ENCODE measurements around the gene WDR64. TPM values are rescaled to one million over a fixed set of nuclear protein-coding genes. Genes with fewer than 3 reads are reported as not detected.
"Not testable (repeated sequence)": the region's sequence is repeated elsewhere in the genome, so short reads cannot be mapped to it uniquely, and the experiment has no call there.

The WDR64 gene
- total and polyA plus RNA-seq, 12 donors = 0.11 to 0.24 (median 0.12) TPM; not detected in 8

- WGBS, 4 donors = 85 to 90% (median 87%) methylated on average over 3 of the region's 3 CpGs
- no peak overlapping the region for H3K27ac ChIP-seq
- no peak overlapping the region for H3K4me3 ChIP-seq
- H3K9me3 ChIP-seq (replicated peaks in 1 of 3) = no peaks in the 10 kb centered on the region
- intact Hi-C loops (cut with DNase I) = no loop called here
- DNase-seq = no peak
- H3K4me1 ChIP-seq (replicated peaks in 1 of 2) = no peaks in the 10 kb centered on the region
- no peaks in the 10 kb centered on the region for H3K27me3 ChIP-seq
- TF ChIP-seq POLR2A (IDR thresholded peaks at IDR 0.05) (no peak), CTCF (IDR thresholded peaks at IDR 0.05) (no peak)
- no peaks in the 10 kb centered on the region for H3K36me3 ChIP-seq (replicated peaks in 1 of 2)
Observed at GRCh38 chr1:241800640-241801039, 148.6 kb downstream of the WDR64 start.

DNA sequence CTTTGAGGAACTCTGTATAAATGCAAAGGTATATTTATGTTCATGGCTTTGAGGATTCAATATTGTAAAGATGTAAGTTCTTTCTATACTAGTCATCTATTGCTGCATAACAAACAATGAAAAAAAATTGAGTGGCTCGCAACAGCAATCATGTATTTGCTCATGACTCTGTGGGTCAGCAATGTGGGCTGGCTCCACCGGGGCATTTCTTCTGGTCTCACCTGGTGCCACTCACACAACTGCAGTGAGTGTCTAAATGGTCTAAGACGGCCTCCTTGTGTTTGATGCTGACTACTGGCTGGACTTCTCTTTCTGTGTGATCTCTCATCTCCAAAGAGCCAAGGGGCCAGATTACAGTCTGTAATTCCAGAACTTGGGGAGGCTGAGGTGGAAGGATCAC, 150.8 kb downstream of the WDR64 start:
- H3K4me1 ChIP-seq (replicated peaks in 1 of 2) = no peaks in the 10 kb centered on the region
- DNase-seq = no peak
- H3K9me3 ChIP-seq (replicated peaks in 1 of 3) = no peaks in the 10 kb centered on the region
- intact Hi-C loops (cut with DNase I) = no loop called here
- H3K27me3 ChIP-seq = no peaks in the 10 kb centered on the region
- H3K27ac ChIP-seq = no peak overlapping the region
- no peak for TF ChIP-seq CTCF (IDR thresholded peaks at IDR 0.05)
- TF ChIP-seq POLR2A (IDR thresholded peaks at IDR 0.05) = no peak
- H3K4me3 ChIP-seq = no peak overlapping the region
- no peaks in the 10 kb centered on the region for H3K36me3 ChIP-seq (replicated peaks in 1 of 2)
- 81 to 92% (median 89%) methylated on average over 3 of the region's 3 CpGs for WGBS, 4 donors

DNA sequence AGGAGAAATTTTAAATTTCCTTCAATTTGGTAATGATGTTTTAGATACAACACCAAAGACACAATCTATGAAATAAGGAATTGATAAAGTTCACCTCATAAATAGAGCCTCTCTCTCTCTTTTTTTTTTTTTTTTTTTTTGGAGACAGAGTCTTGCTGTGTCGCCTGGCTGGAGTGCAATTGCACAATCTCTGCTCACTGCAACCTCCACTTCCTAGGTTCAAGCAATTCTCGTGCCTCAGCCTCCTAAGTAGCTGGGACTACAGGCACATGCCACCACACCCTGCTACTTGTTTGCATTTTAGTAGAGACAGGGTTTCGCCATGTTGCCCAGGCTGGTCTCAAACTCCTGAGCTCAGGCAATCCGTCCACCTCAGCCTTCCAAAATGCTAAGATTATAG, 152.6 kb downstream of the WDR64 start:
- 80 to 88% (median 82%) methylated on average over 4 of the region's 4 CpGs for WGBS, 4 donors

GRCh38 chr1:241808265-241808664, 156.2 kb downstream of the WDR64 start:
- 58 to 69% (median 65%) methylated on average over 2 of the region's 2 CpGs for WGBS, 4 donors
- DNase-seq = no peak
- intact Hi-C loops (cut with DNase I) = no loop called here
- Histone ChIP-seq H3K9me3 (replicated peaks in 1 of 3) (no peaks in the 10 kb centered on the region), H3K36me3 (replicated peaks in 1 of 2) (no peaks in the 10 kb centered on the region), H3K27me3 (no peaks in the 10 kb centered on the region), H3K4me3 (no peak overlapping the region), H3K27ac (no peak overlapping the region), H3K4me1 (replicated peaks in 1 of 2) (no peaks in the 10 kb centered on the region)
- TF ChIP-seq POLR2A (IDR thresholded peaks at IDR 0.05) = no peak
- TF ChIP-seq CTCF (IDR thresholded peaks at IDR 0.05) = no peak

More for the DNA sequence above, 152.6 kb downstream of the WDR64 start:
- intact Hi-C loops (cut with DNase I); H3K4me1 ChIP-seq (replicated peaks in 1 of 2); H3K27me3 ChIP-seq; H3K36me3 ChIP-seq (replicated peaks in 1 of 2); H3K4me3 ChIP-seq; H3K9me3 ChIP-seq (replicated peaks in 1 of 3); DNase-seq; H3K27ac ChIP-seq: not testable (repeated sequence)

GRCh38 chr1:241810769-241811405, 158.8 kb downstream of the WDR64 start:
- WGBS, 4 donors = 75 to 83% (median 78%) methylated on average over 8 of the region's 8 CpGs
- Histone ChIP-seq H3K4me3 (no peak overlapping the region), H3K27me3 (no peaks in the 10 kb centered on the region), H3K9me3 (replicated peaks in 1 of 3) (no peaks in the 10 kb centered on the region), H3K27ac (no peak overlapping the region), H3K36me3 (replicated peaks in 1 of 2) (no peaks in the 10 kb centered on the region), H3K4me1 (replicated peaks in 1 of 2) (no peaks in the 10 kb centered on the region)
- no peak for DNase-seq
- intact Hi-C loops (cut with DNase I) = no loop called here
- TF ChIP-seq CTCF (IDR thresholded peaks at IDR 0.05) (no peak), POLR2A (IDR thresholded peaks at IDR 0.05) (no peak)
